Fibroblast of upper back skin (primary cell): ENCODE data around the gene NXN.
"Not testable (repeated sequence)": the region's sequence is repeated elsewhere in the genome, so short reads cannot be mapped to it uniquely, and the experiment has no call there.

Source experiments
- DNase-seq: peaks from one replicate; pipeline ENCODE4 v3.0.0-alpha.2; 2013

NXN gene

GRCh38 chr17:1005361-1005946, 25.9 kb upstream of the NXN start:
- peak; percentile 52 for DNase-seq

- no peak for DNase-seq
Measured at GRCh38 chr17:1004769-1005295, 25.3 kb upstream of the NXN start.

GRCh38 chr17:1003972-1004768, 24.6 kb upstream of the NXN start:
- no peak for DNase-seq

GRCh38 chr17:1003633-1003971, 24.0 kb upstream of the NXN start:
- DNase-seq = no peak

- peak; percentile 72 for DNase-seq
Measured at GRCh38 chr17:1002771-1003555, 23.4 kb upstream of the NXN start.

GRCh38 chr17:1002412-1002753, 22.8 kb upstream of the NXN start:
- DNase-seq = no peak

- peak; percentile 65 for DNase-seq
Measured at GRCh38 chr17:1001640-1002411, 22.2 kb upstream of the NXN start.

GRCh38 chr17:1000597-1001461, 21.3 kb upstream of the NXN start:
- peak; percentile 72 for DNase-seq

- DNase-seq = no peak
Measured at GRCh38 chr17:998111-998510, 18.5 kb upstream of the NXN start.

GRCh38 chr17:996554-997344, 17.2 kb upstream of the NXN start, which contains the start of gene TIMM22:
TSS of gene TIMM22 (plus strand) at chr17:997129. CDS start at chr17:997143, 14 bp downstream.
- DNase-seq = peak; percentile 98

GRCh38 chr17:995324-995723, 15.7 kb upstream of the NXN start:
- DNase-seq = not testable (repeated sequence)

GRCh38 chr17:992933-993332, 13.4 kb upstream of the NXN start:
- no peak for DNase-seq

GRCh38 chr17:988561-988960, 9.0 kb upstream of the NXN start:
- DNase-seq = no peak

- DNase-seq = no peak
Measured at GRCh38 chr17:987931-988330, 8.4 kb upstream of the NXN start.

GRCh38 chr17:986322-986929, 6.8 kb upstream of the NXN start:
- no peak for DNase-seq

- no peak for DNase-seq
Measured at GRCh38 chr17:983921-984320, 4.3 kb upstream of the NXN start.

GRCh38 chr17:981292-981658, 1.7 kb upstream of the NXN start:
- DNase-seq = no peak

- DNase-seq = peak; percentile 86
Measured at GRCh38 chr17:980406-981291, 1.1 kb upstream of the NXN start.

GRCh38 chr17:979212-979538, 401 bp downstream of the NXN start:
- DNase-seq = no peak
